HG02642 (cell line): ENCODE data around the gene RAB24.

Experiments
- ATAC-seq: cut with Tn5 transposase; IDR thresholded peaks from one replicate; pipeline ENCODE4 v1.9.1; 2021; ENCODE audit warnings: mild to moderate bottlenecking; ENCODE audit not compliant: unreplicated experiment, poor library complexity

Gene RAB24

DNA sequence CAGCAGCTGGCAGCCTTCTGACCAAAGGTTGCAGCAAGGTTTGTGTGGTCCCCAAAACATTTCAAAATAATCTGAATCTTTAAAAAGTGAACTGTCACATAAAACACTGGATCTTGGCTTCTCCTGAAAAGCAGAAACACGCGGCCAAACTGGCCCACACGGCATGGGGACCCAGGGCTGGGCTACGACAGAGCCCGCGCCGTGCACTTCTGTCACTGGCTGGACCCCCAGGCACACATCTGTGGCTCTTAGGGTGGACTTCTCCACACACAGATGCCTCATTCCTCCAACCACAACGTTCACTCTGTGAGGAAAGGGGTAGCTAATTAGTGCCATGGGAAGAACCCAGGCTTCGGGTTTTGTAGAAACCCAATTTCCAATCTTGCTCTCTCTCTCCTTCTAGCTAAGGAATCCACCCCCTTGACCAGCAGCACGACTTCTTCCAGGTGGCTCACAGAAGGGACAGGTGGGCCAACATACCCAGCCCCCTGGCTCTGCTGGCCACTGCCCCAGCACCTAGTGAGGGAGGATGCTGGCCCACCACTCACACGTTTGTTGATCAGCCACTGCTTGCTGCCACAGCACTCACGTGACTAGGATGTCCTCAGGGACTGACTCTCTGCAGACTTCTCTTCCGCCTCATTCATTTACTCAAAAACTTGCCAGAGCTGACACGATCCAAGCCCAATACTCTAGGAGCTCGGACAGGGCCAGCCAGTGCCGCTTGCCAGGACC lies 30.1 kb upstream of the RAB24 start:
- ATAC-seq, result no peak

DNA sequence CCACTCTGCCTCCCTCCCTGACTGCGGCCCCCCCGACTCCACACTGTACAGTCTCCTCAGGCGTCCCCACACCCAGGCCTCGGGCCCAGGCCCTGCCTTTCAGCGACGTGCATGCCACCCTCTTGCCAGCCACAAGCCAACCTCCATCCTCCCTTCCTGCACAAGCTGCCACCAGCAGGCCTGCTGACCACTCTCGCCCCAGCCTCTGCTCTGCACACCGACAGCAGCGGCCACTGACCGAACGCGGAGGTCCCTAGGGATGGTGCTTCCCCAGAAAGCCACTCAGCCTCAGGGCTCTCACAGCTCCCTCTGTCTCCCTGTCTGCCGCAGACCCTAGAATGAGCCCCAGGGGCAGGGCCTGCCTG lies 29.4 kb upstream of the RAB24 start:
- ATAC-seq, result no peak

DNA sequence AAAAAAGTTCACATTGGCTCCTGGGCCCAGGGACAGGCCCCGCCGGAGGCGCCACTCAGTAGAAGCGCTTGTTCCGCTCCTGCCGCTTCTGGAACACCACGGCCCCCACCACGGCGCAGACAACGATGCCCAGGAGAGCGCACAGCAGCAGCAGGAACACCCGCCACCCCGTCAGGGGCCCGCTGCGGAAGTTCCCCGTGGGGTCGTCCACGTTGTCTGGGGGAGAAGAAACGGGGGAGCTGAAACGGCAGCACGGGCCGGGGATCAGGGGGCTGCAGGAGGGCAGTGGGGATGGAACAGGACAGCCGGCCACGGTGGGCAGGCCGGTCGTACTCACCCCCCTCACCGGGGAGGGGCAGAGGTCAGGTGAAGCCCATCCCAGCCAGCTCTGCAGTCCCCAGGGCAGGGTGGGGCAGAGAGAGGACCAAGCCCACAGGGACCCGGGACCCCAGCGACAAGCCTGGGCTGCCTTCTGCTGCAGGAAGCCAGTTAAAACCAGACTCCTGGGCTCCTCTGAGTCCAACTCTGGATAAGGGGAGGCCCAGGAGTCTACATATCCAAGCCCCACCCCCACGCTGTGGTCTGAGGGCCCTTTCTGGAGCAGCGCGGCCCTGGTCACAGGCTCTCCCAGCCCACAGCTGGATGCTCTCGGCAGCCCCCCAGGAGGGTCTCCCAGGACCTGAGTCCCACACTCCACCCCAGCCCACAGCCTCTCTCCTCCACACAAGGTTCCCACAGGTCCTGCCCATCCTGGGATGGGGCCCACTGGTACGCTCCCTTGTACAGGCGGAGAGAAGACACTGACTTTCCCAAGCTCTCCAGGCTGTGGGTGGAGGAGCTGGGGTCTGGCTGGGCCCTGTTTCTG lies 28.7 kb upstream of the RAB24 start:
- no peak for ATAC-seq

DNA sequence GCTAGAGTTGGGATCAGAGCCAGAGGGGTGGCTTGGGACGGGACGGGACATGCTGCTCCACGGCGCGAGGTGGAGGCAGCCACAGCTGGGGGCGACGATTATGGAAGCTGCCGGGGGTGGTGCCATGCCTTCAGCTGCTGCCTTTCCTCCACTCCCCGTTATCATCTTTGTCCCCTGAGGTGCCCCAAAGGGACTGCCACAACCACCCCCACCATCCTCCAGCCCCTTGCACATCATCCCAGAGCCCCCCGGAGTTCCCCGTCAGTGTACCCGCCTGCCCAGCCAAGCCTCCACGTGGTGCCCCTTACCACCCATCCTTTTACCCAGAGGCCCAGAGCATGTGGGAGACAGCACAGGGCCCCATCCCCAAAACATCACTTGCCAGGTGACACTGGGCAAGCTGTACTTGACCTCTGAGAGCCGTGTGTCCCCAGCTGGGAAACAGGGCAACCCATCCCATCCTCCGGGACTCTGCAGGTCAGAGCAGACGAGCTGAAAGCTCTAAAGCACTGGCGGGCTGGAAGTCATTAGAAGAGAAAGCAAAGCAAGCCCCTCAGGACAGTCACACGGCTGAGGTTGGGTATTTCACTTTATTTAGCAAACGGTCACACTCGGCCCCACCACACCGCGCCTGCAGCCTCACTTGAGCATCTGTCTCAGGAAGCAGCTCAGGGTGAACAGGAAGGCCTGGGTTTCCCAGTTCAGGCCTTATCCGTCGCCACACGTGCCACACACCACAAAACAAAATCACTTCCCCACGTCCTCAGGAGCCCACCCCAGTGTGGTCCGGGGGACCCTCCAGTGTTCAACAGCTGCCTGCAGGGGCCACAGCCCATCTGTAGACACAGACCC lies 27.7 kb upstream of the RAB24 start:
- ATAC-seq, result no peak

DNA sequence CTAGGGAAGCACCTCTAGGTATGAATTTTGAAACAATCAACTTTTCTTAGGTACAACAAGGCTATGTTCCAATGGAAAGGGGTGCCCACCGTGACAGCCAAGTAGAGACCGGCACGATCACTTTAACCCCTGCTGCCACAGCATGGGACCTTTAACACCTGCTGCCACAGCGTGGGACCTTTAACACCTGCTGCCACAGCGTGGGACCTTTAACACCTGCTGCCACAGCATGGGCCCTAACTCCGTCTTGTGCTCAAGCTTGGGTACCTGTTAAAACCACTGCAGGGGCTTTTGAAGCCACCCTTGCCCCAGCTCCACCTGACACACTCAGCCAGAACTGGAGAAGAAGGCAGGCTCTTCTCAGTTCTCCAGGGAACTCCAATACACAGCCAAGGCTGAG lies 26.4 kb upstream of the RAB24 start:
- ATAC-seq, result no peak

DNA sequence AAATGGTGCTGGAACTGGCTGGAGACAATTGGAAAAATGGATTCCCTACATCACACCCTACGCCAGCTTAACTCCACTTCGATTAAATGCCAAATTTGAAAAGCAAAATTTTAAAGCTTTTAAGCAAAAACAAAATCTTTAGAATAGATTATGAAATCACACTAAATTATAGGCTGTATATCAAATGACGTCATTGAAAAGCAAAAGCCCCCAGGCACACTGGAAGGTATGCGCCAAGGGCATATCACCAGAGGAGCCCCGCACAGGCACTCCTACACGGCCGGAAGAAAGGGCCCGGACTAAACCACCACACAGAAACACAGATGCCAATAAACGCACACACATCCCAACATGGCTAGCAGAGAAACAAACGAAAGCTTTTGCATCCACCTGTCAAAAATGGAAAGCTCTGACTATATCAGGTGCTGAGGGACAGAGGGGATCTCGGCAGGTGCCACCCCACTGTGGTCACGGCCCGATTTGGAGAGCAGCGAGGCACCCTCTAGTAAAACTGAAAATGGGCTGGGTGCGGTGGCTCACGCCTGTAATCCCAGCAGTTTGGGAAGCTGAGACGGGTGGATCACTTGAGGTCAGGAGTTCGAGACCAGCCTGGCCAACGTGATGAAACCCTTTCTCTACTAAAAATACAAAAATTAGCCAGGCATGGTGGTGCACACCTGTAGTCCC lies 25.2 kb upstream of the RAB24 start:
- ATAC-seq, result no peak

DNA sequence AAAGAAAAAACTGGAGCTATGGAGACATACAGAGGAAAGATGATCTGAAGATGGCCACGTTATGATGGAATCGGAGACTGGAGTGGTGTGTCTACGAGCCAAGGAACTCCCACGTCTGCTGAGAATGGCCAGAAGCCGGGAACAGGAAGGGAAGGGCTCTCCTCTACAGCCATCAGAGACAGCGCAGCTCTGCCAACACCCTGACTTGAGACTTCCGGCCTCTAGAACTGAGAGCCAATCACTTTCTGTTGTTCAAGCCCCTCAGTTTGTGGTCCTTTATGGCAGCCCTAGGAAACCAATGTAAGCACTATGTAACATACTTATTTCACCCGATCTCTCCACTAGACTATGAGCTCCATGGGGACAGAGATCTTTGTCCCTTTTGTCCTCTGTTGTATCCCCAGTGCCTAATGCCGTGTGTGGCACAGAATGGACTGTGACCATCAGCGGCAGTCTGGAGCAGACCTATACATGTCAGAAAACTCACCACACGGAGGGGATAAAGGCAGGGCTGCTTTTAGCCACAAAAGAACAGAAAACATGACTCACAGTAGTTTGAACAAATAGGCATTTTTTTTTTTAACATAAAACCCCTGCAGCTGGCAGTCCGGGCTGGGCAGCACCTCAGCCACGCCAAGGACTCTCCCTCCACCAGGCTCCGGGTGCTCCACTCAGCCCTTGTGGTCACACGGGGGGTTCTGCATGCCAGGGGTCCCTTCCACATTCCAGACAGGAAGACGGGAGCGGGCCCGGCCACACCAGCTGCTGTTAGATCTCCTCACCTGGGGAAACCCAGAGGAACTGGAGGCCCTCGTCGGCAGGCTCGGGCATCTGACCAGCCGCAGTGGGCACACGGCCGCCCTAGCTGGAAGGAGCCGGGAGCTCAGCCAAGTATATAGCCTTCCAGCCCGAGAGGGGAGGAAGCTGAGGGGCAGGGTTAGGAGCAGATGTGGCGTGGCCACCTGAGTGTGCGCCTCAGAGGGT lies 24.3 kb upstream of the RAB24 start:
- ATAC-seq, result no peak

DNA sequence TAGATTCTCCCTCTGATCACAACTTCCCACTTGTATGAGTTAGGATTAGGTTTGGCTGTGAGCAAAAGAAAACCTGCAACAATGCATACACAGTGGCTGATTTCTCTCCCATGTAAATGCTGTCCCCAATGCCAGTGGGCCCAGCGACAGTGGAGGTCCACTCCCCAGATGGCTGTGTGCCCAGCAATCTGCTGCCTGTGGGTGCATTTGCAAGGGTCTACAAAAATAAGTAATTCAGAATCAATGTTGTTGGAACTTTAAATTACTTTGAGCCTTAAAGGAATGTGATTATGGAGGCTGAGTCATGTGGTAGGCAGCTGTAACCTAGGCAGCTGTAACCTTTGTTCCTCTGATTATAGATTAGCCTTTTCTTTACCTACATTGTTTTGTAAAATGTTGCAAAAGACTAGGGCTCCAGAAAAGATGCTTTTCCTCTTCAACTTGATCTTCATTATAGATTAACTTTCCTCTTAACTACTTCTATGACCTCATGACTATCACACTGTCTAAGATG lies 22.4 kb upstream of the RAB24 start:
- no peak for ATAC-seq

DNA sequence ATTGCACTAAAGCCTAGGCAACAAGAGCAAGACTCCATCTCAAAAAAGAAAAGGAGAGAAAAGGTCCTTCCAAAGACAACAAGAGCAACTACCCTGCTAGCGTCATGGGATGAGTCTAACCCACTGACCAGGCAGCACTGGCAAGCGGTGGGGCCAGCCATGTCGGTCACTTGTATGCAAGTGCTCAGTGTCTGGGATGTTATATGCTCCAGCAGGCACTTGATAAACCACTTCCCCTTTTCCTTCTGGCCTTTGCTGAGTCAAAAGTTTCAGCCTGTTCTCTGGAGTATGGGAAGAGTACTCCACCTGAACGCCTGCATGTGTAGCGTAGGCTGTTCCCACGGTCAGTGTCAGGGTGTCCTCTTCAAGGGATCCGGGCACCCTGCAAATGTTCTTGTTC lies 17.4 kb upstream of the RAB24 start:
- no peak for ATAC-seq

DNA sequence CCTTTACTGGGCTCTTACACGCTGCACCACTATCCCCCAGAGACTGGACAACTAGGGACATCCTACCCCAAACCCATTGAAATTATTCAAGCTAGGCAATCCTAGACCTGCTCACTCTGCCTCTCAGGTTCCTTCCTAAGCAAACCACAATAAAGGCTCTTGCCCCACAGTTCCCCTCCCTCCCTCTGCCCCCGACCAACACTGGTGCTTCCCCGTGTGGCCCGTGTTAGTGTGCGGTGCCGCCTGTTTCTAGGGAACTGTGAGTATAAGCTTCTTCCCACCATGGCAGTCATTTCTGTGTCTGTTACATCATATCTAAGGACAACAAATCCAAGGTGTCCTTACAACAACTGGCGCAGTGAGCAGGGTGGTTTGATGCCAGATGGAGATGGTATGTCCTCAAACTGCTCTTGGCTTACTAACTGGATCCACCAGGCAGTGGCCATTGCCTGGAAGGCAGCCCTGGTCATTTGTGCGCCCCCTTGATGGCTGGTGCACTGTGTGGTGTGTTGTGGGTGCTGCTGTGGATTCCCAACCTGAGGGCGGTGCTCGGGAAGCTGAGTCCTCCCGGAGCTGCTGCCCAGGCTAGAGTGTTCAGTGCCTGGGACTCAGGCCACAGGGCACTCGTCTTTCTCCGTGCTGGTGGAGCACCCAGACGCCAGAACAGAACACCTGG lies 16.5 kb upstream of the RAB24 start:
- ATAC-seq, result no peak

DNA sequence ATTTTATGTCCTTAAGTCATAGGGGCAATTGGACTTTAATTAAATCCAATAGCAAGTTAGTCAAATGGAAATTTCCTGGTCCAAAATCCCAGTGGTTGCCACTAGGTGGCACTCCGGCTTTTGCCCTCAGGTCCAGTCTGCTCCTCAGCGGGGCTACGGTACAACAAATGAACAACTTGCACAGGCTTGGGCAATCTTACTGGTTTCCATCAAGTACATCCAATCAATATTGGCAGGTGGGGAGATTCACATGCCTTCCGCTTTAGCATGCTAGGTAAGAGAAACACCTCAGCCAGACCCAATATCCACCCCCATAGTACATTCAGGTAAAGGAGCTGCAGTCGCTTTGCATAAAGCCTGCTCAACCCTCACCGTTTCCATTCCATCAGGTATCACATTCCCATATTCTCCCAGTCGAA lies 14.4 kb upstream of the RAB24 start:
- ATAC-seq, result no peak

DNA sequence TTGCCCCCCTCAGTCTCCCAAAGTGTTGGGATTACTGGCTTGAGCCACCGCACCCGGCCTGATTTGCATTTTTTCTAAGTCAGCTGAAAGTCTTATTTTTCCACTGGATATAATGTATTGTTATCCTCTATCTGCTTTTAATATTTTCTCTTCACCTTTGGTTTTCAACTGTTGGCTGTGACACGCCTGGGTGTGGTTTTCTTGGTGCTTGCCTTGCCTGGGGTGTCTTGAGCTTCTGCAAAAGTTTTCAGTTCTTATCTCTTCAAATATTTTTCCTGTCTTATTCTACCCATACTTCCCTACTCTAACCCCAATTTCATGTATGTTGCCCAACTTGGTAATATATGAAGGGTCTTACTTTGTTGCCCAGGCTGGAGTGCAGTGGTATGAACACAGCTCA lies 12.5 kb upstream of the RAB24 start:
- no peak for ATAC-seq

DNA sequence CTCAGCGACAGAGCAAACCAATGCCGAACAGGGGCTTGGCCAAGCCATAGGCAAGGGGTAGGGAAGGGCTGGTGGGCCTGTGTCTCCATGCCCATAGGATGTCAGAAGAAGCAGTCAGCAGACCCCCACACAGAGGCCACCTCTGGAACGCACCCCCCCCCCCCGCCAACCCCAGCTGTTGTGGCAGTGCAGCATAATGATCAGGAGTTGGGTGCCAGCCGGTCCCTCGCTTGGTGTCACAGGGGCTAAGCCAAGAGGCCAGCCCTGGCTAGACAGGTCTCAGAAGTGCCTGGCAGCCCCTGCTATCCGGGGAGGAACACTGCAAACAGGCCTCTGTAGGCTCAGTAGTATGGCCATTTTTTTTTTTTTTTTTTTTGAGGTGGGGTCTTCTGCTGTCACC lies 11.9 kb upstream of the RAB24 start:
- ATAC-seq, result no peak

DNA sequence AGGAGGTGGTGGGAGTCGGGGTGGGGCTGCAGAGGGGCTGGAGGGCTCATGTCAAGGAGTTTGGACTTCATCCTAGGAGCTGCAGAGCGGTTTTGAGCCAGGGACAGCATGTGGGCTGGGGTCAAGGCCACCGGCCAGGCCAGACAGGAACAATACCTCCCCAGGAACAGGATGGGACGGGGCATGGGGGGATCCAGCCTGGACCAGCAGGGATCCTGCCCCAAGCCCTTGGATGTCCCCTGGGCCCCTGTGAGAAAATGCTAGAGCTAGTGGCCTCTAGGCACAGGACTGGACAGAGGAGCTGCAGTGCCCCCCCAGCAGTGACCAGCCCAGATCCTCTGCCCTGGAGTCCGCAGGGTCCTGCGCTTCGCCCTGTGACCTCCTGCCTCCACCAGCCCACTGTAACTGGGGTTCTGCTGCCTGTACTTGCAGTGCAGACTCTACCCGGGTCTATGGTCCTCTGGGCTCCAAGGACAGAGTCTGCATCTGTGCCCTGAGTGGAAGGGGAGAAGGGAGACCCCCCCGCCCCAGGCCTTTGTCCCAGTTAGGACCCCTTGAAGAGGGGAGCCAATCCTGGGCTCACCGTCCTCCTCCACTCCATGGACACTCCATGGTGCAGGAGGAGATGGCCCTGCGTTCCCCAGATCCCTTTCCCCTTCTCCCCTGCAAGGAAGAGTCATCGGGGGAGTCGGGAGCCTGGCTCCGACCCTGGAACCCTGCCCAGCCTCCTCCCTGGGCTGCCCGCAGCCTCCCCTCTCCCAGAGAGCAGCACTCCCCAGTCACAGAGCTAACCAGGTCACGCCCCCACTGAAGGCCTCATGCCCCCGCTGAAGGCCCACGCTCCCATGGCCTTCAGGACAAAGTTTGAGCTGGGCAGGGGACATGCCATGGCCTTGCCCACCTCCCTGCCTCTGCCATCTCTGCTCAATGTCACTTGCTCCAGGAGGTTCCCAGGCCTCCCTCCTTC lies 11.1 kb upstream of the RAB24 start:
- ATAC-seq, result no peak

DNA sequence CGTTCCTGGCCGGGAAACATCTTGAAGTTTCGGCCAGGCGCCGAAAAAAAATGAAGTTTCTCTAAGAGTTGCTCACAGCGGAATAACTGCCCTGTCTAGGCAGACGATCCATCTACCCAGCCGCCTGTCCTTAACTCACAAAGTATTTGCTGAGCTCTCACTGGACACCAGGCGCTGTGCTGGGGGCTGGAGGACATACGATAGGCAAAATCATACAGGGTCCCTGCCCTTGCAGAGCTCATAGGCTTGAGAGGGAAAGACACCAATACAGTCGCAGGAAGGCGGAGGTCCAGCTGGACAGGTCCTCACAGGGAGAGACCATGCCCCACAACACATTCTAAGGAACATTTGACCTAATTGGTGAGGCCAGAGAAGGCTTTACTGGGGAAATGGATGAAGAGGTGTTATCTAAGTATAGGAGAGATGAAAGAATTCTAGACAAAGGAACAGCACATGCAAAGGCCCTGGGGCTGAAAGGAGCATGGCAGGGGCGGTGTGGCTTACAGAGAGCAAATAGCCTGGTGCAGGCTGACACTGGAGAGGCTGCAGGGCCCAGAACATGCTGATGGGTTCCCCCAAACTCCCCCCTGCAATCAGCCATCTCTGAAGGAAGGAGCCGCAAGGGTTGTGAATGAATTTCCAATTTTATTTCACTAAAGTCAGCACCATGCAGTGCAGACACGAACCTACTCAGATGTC lies 10.2 kb upstream of the RAB24 start:
- no peak for ATAC-seq

DNA sequence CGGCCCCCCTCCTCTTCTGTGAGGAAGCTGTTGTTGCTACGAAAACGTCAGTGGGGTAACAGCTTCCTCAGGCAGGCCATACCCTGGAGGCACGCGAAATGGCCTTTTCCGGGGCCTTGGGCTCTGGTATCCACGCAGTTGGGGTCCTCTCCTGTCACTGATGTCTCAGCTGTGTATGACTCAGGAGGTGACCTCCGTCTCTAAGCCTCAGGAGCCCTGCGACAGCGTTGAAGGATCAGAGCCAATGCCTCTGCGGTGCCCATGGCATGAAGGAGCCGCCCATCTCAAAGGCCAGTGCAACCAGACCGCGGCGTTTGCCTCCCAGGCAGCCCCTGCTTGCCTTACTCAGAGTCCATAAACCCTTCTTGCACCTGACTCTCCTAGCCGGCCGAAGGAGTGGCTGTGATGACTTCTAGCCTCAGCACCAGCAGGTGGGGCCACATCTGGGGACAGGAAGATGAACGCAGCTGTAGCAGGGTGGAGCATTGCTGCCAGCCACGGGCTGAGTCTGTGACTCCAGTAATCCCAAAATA lies 9.2 kb upstream of the RAB24 start:
- peak; percentile 4 for ATAC-seq
